HL-60/S4 (cell line): Measurements from ENCODE around the gene ZBTB4.

ENCODE experiments used
- in situ Hi-C: fragments of 300-500 bp; cut with MboI; formaldehyde crosslinking; loops from 2 replicates; pipeline ENCODE4 v1.14.3; 2022; ENCODE audit warnings: low sequenced_read_pairs

Gene ZBTB4

DNA sequence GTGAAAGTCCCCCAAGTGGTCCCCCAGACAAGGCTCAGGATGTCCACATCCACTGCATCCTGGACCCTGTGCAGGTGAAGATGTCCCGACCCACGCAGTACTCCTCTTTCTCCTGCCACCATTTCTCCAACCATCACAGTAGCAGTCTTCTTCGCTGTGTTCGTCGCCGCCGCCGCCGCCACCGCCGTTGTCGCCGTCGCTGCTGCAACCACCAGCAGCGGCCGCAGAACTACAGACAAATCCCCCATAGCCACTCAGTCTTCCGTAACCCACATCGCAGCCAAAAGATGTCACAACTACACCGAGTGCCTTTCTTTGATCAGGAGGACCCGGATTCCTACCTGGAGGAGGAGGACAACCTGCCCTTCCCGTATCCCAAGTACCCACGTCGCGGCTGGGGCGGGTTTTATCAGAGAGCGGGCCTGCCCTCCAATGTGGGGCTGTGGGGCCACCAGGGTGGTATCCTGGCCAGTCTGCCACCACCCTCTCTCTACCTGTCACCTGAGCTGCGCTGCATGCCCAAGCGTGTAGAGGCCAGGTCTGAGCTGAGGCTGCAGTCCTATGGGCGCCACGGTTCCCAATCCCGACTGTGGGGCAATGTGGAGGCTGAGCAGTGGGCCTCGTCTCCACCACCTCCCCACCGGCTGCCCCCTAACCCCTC, 53.1 kb downstream of the ZBTB4 start:
- in situ Hi-C loops, result no loop called here

DNA sequence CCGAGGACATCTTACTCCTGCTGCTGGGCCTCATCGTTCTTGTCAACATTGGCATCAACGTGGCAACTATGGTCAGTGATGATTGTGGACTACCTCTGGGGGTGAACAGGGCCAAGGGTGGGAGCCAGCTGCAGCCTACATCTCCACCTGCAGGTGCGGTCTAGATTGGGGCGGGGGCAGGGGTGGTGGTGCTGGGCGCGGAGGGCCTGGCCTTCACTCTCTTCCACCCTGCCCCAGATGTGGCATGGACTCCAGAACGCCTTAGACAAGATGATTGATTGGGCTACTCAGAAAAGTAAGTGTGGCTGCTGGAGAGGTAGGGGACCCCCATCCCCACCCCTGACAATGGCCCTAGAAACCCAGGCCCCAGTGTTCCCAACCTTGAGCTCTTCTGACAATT, 53.7 kb downstream of the ZBTB4 start:
- in situ Hi-C loops, result no loop called here

DNA sequence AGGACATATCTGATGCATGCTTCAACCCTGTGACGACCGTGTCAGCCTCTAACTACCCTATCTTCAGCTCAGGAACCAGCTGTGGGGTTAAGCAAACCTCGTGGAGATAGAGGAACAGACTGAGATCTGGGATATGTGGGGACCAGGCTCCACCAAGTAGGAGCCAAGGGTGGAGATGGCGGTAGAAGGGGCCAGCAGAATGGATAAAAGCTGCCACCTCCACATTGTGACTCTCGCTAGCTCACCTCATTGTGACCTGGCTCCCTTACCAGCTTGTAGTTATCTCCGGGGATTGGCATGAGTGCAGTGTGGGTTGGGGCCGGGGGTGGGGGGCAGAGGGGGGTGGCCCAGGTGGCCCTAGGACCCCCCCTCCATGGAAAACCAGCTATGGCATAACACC, 54.1 kb downstream of the ZBTB4 start, which contains the start of gene SPEM2:
SPEM2 (plus strand) TSS at position 301 of the 400 bp plus-strand sequence; CDS start at position 374, 73 bp downstream.
- in situ Hi-C loops, result no loop called here

DNA sequence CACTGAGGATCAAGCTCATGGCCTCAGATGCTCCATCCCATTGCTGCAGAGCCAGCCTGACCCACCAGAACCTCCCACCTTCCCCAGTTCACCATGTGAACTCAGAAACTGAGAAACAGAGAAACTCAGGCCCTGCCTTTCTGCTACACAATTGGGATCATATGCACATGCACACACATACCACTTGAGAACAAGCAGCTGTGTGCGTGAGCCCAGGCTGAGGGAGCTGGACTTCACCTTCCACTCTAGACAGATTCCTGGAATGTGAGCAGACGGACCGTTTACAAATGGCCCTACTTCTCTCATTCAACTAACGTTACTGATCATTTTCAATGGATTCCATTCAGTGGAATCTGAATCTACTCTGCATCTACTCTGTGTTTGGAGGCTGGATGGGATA, 55.8 kb downstream of the ZBTB4 start:
- in situ Hi-C loops, result no loop called here

DNA sequence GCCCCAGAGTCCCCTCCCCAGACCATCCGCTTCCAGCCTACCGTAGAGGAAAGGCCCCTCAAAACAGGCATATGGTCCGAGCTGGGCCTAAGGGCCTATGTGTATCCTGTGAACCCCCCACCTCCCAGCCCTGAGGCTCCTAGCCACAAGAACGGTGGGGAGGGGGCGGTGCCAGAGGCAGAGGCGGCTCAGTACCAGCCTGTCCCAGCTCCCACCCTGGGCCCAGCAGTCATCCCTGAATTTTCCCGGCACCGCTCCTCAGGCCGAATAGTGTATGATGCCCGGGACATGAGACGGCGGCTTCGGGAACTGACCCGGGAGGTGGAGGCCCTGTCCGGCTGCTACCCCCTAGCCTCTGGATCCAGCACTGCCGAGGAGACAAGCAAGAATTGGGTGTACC, 58.2 kb downstream of the ZBTB4 start:
- in situ Hi-C loops, result no loop called here

DNA sequence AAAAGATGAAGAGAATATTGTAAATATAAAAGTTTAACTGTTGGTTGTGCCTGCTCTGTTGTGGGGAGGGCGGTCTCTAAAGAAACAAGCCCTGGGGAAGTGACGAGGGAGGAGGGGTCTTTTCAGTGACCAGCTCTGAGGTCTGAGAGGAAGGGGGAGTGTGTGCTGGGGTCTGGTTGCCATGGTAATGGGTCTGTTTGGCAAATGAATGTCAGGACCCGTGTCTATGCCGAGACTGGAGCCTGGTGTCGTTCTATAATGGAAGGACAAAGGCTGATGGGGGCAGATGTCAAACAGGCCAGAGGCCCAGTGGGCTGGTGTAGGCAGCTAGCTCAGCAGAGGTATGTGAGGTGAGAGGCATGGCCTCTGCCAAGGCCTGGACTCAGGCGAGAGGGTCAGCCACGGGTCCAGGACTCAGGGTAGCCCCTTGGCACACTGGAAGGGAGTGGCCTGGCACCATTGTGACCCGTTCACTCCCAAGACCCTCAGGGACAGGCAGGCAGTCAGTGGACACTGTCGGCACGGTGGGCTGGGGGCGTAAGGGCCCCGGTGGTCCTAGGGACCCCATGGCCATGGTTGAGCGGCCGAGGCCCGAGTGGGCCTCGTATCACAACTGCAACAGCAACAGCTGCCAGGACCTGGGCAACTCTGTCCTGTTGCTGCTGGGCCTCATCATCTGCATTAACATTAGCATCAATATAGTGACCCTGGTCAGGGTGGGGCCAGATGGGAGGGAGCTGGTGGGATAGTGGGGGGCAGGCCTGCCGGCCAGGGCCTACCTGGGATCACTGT, 59.4 kb downstream of the ZBTB4 start, which contains the start of gene SPEM1:
SPEM1 (plus strand) TSS at position 506 of the 792 bp plus-strand sequence; CDS start at position 567, 61 bp downstream.
- in situ Hi-C loops, result no loop called here

DNA sequence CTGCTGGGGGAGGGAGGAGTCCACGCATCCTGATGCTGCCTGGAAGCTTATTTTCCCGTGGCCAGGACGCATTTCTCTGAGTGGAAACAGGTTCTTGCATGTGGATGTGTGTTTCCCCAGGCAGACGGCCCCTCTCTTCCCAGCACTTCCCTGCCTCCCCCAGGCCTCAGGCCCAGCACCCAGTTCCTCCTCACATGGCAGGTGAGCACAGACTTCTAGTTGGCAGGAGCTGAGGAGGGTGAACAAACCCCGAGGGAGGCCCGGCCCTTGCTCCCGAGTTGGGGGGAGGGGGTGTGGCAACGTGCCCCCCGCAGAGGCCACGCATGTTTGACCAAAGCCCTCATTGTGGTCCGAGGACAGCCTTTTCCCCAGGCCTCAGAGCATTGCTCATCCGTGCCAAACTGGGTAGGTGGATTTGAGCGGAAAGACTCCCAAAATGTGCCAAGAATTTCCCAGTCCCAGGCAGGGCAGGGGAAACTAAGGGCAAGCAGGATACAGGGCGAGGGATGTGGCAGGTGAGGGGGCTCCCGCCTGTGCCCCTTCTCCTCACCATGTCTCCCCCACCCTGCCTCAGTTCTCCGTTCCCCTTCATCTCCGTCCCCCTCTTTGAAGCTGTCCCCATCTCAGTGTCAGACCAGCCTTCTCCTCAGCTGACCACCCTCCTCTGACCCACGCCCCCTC, 60.8 kb downstream of the ZBTB4 start:
- in situ Hi-C loops, result no loop called here

DNA sequence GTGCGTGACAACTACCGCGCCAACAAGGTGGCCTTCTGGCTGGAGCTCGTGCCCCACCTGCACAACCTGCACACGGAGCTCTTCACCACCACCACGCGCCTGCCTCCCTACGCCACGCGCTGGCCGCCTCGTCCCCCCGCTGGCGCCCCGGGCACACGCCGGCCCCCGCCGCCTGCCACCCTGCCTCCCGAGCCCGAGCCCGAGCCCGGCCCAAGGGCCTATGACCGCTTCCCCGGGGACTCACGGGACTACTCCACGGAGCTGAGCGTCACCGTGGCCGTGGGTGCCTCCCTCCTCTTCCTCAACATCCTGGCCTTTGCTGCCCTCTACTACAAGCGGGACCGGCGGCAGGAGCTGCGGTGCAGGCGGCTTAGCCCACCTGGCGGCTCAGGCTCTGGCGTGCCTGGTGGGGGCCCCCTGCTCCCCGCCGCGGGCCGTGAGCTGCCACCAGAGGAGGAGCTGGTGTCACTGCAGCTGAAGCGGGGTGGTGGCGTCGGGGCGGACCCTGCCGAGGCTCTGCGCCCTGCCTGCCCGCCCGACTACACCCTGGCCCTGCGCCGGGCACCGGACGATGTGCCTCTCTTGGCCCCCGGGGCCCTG, 62.3 kb downstream of the ZBTB4 start:
- in situ Hi-C loops, result no loop called here

DNA sequence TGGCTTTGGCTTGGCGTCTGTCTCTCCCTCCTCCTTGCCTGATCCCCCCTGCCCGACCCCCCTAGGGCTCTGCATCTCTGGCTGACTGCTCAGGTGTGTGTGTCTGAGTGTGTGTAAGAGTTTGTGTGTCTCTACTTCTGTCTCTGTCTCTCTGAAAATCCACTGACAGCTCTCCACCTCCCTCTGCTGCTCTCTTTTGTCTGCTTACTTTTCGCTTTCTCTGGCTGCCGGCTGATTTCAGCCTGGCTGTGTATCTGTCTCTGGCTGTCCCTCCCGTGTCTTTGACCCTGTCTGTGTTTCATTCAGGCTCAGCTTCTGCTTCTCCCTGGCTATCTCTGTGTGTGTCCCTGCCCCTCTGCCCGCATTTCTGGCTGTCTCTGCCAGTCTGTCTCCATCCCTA, 63.1 kb downstream of the ZBTB4 start:
- in situ Hi-C loops, result no loop called here

DNA sequence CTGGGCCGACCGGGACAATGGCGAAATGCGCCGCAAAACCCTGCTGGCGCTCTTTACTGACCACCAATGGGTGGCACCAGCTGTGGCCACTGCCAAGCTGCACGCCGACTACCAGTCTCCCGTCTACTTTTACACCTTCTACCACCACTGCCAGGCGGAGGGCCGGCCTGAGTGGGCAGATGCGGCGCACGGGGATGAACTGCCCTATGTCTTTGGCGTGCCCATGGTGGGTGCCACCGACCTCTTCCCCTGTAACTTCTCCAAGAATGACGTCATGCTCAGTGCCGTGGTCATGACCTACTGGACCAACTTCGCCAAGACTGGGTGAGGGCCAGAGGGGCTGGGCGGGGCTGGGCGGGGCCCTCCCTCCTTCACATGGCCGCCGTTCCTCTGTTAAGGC, 63.6 kb downstream of the ZBTB4 start:
- in situ Hi-C loops, result no loop called here

DNA sequence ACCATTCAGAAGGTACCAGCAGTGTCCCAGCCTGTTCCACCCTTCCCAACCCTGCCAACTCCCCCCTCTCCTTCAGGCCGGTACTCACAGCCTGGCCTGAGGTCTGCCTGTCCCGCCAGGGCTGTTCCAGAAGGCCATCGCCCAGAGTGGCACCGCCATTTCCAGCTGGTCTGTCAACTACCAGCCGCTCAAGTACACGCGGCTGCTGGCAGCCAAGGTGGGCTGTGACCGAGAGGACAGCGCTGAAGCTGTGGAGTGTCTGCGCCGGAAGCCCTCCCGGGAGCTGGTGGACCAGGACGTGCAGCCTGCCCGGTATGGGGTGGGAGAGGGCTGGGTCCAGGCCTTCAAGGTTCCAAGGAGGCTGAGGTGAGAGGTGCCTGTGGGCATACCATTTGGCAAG, 64.6 kb downstream of the ZBTB4 start:
- in situ Hi-C loops, result no loop called here

DNA sequence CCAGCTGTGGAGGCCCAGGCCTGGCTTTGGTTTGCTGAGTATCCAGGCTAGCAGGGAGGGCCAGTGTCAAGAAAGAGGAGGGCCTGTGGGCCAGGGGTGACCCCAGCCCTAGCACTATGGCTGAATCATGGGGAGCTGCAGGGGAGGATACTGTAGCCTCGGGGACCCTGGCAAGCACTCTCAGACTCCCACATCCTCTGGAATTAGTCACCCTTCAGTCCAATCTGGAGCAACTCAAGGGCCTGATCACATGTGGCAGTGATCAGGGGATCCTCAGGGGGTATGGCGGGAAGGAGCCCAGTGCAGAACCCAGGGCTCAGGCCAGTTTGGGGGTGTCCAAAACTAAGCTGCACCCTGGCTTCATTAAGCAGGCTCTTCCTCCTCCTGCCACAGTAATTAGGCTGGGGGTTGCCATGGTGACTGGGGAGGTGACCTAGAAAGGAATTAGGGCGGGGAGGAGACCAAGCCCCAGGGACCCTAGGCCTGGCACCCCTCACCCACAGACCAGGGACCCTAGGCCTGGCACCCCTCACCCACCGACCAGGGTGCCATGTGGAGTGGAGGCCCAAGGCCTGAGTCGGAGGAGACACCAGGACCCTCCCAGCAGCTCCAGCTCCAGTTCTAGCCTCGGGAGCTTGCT, 66.0 kb downstream of the ZBTB4 start:
- in situ Hi-C loops, result no loop called here

DNA sequence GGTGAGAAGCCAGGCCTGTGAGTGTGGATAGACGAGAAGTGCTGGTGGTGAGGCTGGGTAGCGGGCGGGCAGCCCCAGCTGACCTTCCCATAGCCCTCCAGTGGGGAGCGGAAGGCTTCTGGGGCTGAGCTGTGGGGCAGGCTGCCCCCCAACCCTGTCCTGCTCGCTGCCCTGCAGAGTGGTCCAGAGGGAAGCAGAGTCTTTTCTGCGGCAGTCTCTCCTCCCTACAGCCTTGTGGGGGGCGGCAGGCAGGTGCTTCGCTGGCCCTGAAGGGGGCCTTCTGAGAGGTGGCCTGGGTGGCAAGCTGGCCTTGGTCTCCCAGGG, 68.0 kb downstream of the ZBTB4 start:
- in situ Hi-C loops, result no loop called here

DNA sequence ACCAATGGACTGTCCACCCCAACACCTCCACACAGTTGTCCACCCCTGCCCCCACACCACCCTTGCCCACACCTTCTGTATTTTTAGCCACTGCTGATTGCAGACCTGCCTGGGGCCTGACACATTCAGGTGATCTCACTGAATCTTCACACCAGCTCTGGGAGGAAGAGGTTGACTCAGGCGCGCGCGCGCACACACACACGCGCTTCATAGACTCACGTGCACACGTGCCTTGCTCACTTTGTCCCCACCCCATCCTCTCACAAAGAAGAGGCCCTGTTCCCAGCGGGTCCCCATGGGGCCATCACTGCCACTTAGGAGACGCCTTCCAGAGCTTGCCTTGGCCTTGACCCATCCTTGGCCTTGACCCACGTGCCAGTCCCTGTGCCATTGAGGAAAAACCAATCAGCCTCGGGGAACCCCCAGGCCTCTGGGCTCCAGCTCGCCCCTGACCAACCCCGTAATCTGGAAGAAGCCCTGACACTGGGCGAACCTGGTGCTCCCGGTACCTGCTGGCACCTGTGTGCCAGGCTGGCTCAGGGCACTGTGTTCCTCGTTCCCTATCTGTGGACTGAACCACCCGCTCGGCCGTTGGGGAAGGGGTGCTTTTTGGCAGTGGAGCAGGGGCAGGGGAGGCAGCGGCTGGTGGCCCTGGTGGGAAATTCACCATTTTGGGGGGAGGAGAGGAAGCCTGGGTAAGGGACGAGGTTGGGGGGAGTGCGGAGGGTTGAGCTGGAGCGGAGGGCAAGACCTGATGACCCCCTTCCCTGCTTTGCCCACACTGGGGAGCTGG, 68.6 kb downstream of the ZBTB4 start:
- in situ Hi-C loops, result no loop called here

DNA sequence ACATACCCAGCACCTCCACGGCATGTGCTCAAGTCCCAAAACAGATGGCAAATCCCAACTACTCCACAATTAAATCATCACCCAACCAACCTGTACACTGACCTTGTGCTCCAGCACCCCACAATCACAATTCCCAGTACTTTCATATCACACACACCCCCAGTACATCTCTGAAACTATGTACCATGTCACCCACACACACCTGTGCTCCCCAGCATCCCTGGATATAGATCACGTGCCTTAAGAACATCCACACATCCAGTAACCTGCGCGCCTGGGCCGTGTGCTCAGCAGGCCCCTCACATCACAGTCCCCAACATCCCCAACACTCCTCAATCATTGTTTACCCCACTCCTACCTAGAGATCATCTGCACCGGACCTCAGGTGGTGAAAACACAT, 69.7 kb downstream of the ZBTB4 start:
- in situ Hi-C loops, result no loop called here
